ENCODE data around the gene NET1. TPM values are rescaled to one million over a fixed set of nuclear protein-coding genes. Genes with fewer than 3 reads are reported as not detected.

NET1 gene
- total RNA-seq, 1 donor from 2014 or later, result 57.7 TPM

DNA sequence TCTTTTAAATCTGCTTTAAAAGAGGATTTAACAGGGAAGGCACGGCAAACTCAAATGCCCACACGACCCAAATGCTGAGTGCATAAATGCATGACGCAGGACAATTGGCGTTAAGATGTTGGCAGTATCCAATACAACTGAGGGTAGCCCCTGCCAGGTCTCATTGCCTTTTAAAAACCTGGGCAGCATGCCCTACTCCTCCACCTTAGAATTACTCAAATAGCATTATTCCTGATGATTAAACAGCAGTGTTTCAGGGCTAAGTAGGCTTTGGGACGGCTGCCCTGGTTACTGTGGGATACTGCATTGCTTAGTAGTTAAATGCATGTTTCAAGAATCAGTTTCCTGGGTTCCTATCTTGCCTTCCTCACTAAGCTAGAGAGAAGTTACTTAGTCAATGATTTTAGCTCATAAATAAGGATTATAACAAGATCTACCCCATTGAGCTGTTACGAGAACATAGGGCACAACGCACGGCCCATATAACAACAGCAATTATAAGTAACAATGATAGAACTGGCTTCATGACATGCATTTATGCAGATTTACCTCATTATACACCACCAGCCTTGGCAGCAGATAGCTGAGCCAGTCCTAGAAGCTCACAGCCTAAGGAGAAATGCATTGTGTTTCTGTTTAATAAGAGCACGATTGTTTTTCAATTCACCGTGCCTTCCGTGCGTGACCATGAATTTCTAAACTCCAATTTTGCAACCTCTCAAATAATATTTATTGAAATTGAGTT, 15.6 kb upstream of the NET1 start:
- Mint-ChIP-seq H3K36me3 (ENCODE audit: low read depth, unreplicated experiment) (no peaks in the 10 kb centered on the region), H3K4me1 (ENCODE audit: unreplicated experiment) (no peaks in the 10 kb centered on the region), H3K27ac (ENCODE audit: unreplicated experiment) (no peak overlapping the region), H3K27me3 (ENCODE audit: unreplicated experiment) (peaks cover 3% of the 10 kb centered on the region), H3K4me3 (ENCODE audit: unreplicated experiment) (no peak overlapping the region), H3K9me3 (ENCODE audit: unreplicated experiment) (no peaks in the 10 kb centered on the region)
- TF ChIP-seq, protein P1, sequence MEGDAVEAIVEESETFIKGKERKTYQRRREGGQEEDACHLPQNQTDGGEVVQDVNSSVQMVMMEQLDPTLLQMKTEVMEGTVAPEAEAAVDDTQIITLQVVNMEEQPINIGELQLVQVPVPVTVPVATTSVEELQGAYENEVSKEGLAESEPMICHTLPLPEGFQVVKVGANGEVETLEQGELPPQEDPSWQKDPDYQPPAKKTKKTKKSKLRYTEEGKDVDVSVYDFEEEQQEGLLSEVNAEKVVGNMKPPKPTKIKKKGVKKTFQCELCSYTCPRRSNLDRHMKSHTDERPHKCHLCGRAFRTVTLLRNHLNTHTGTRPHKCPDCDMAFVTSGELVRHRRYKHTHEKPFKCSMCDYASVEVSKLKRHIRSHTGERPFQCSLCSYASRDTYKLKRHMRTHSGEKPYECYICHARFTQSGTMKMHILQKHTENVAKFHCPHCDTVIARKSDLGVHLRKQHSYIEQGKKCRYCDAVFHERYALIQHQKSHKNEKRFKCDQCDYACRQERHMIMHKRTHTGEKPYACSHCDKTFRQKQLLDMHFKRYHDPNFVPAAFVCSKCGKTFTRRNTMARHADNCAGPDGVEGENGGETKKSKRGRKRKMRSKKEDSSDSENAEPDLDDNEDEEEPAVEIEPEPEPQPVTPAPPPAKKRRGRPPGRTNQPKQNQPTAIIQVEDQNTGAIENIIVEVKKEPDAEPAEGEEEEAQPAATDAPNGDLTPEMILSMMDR (IDR thresholded peaks at IDR 0.05; ENCODE audit: unreplicated experiment), result no peak
- DNase-seq (ENCODE audit: low spot score), result no peak

DNA sequence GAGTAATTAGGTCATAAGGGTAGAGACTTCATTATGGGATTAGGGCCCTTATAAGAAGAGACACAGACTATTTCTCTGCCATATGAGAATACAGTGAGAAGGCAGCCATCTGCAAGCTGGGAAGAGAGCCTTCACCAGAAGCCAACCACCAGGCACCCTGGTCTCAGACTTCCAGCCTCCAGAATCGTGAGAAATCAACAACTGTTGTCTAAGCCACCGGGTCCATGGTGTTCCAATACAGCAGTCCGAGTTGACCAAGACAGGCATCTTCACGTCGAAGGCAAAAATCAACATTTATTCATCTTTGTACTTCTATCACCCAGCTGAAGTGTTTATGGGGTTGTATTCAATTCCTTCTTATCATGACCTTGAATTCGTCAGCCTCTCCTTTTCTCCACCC, 13.0 kb upstream of the NET1 start:
- Mint-ChIP-seq H3K27ac (ENCODE audit: unreplicated experiment) (no peak overlapping the region), H3K36me3 (ENCODE audit: low read depth, unreplicated experiment) (no peaks in the 10 kb centered on the region), H3K27me3 (ENCODE audit: unreplicated experiment) (no peaks in the 10 kb centered on the region), H3K4me1 (ENCODE audit: unreplicated experiment) (no peaks in the 10 kb centered on the region), H3K9me3 (ENCODE audit: unreplicated experiment) (no peaks in the 10 kb centered on the region), H3K4me3 (ENCODE audit: unreplicated experiment) (no peak overlapping the region)
- TF ChIP-seq, protein P1 (IDR thresholded peaks at IDR 0.05; ENCODE audit: unreplicated experiment), result no peak
- DNase-seq (ENCODE audit: low spot score), result no peak

DNA sequence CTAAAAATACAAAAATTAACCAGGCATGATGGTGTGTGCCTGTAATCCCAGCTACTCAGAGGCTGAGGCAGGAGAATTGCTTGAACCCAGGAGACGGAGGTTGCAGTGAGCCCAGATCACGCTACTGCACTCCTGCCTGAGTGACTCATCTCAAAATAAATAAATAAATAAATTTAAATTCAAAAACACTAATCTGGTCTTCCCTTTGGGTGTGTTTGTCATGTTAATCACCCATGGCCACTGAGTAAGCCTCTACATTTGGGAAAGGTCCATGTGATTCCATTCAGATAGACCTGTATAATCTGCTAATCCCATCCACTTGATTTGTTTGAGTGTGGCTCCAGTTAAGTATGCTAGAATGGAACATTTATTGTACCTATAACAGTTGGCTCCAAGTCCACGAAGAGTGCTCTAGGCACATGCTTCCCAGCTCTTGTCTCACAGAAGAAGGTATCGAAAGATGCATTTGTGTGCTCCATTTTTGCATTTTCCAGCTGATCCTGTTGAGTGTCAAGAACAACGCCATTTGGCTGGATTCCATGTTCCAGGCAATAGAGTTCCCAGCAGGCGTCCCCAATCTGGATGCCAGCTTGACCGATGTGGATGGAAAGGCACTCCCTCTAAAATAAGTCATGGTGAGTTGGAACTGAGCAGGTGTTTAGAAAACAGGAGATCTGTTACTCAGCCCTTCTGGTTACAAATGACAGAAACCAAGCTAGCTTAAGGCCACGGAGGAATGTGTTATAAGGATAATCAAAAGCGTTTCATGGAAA, 11.7 kb upstream of the NET1 start:
- Mint-ChIP-seq H3K4me1 (ENCODE audit: unreplicated experiment) (no peaks in the 10 kb centered on the region), H3K4me3 (ENCODE audit: unreplicated experiment) (no peak overlapping the region), H3K9me3 (ENCODE audit: unreplicated experiment) (no peaks in the 10 kb centered on the region), H3K36me3 (ENCODE audit: low read depth, unreplicated experiment) (no peaks in the 10 kb centered on the region), H3K27ac (ENCODE audit: unreplicated experiment) (no peak overlapping the region), H3K27me3 (ENCODE audit: unreplicated experiment) (no peaks in the 10 kb centered on the region)
- no peak for DNase-seq (ENCODE audit: low spot score)
- TF ChIP-seq, protein P1 (IDR thresholded peaks at IDR 0.05; ENCODE audit: unreplicated experiment), result no peak

DNA sequence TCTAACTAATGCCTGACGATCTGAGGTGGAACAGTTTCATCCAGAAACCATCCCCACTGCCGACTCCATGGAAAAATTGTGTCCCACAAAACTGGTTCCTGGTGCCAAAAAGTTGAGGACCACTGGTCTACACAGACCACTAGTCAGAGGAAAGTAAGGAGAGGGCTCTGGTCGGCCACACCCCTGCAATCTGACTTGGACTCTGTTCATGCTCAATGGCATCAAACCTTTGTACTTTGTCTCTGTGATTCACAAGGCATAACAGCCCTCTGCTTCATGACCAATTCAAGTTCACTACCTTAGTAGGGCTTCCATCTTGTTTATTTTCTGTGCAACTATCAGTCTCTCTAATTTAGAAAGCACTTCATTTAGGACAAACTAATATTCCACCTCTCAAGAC, 9.6 kb upstream of the NET1 start:
- H3K9me3 Mint-ChIP-seq (ENCODE audit: unreplicated experiment), result peaks cover under 1% of the 10 kb centered on the region
- DNase-seq (ENCODE audit: low spot score), result no peak
- TF ChIP-seq, protein P1 (IDR thresholded peaks at IDR 0.05; ENCODE audit: unreplicated experiment), result no peak
- H3K4me1 Mint-ChIP-seq (ENCODE audit: unreplicated experiment), result no peaks in the 10 kb centered on the region
- H3K36me3 Mint-ChIP-seq (ENCODE audit: low read depth, unreplicated experiment), result peaks cover under 1% of the 10 kb centered on the region
- no peaks in the 10 kb centered on the region for H3K27me3 Mint-ChIP-seq (ENCODE audit: unreplicated experiment)
- H3K27ac Mint-ChIP-seq (ENCODE audit: unreplicated experiment), result no peak overlapping the region
- H3K4me3 Mint-ChIP-seq (ENCODE audit: unreplicated experiment), result no peak overlapping the region

Data from endothelial cell (in vitro differentiated cells).